SK-N-SH (cell line): ENCODE results near the gene RBSN. TPM values are rescaled to one million over a fixed set of nuclear protein-coding genes. Genes with fewer than 3 reads are reported as not detected.

Experiments used
- CTCF ChIA-PET: fragments of 300-600, 350-600 bp; formaldehyde crosslinking; extraction: SDS; loops from one replicate; lab custom pipeline; 2021; lab: Yijun Ruan, JAX
- POLR2A ChIA-PET: fragments of 350-600 bp; sonication (Branson Sonifier 250); formaldehyde crosslinking; extraction: SDS; loops from one replicate; lab custom pipeline; 2020; ENCODE audit warnings: antibody characterized with exemption, inconsistent platforms; lab: Yijun Ruan, JAX
- DNase-seq: peaks from one replicate; pipeline ENCODE4 v3.0.0; 2012
- H2AFZ ChIP-seq: fragments of 200-600 bp; sonication (generic); 2 replicates; pipeline ENCODE4 v1.8.1; 2016; ENCODE audit warnings: antibody characterized with exemption, mild to moderate bottlenecking, low read depth
- H3F3A ChIP-seq: fragments of 200-600 bp; sonication (generic); replicated peaks from 2 replicates; pipeline ENCODE3; 2016; ENCODE audit warnings: antibody characterized with exemption, mild to moderate bottlenecking; ENCODE audit not compliant: insufficient read depth
- H3K27ac ChIP-seq, 2 experiments: fragments of 200-500 bp in 1 of 2; fragments of 200-600 bp in 1 of 2; sonication (Bioruptor generic) in 1 of 2; sonication (generic), shearing (Covaris generic) in 1 of 2; 2 replicates each; pipeline versions ENCODE4 v1.5.1 to v1.6.1; 2014 to 2016; ENCODE audit warnings: low read depth in 2 of 2, inconsistent platforms in 1 of 2, low read length in 1 of 2, mild to moderate bottlenecking in 1 of 2, mixed read lengths in 1 of 2
- H3K27me3 ChIP-seq: fragments of 200-600 bp; sonication (generic), shearing (Covaris generic); 2 replicates; pipeline ENCODE4 v1.6.1; 2016; ENCODE audit warnings: mixed run types; ENCODE audit not compliant: insufficient read depth
- H3K36me3 ChIP-seq, 2 experiments: fragments of 200-500 bp in 1 of 2; fragments of 200-600 bp in 1 of 2; sonication (Bioruptor generic) in 1 of 2; sonication (generic) in 1 of 2; replicated peaks in 1 of 2; 2 replicates each; pipeline versions ENCODE3 to v1.5.1; 2014 to 2016; ENCODE audit warnings: low read length in 1 of 2, mild to moderate bottlenecking in 1 of 2; ENCODE audit not compliant: insufficient read depth in 2 of 2, control insufficient read depth in 1 of 2
- H3K4me1 ChIP-seq, 2 experiments: fragments of 200-500 bp in 1 of 2; fragments of 200-600 bp in 1 of 2; sonication (Bioruptor generic) in 1 of 2; sonication (generic), shearing (Covaris generic) in 1 of 2; 2 replicates each; pipeline versions ENCODE4 v1.5.1 to v1.6.1; 2014 to 2016; ENCODE audit warnings: low read depth in 1 of 2, low read length in 1 of 2, mixed run types in 1 of 2; ENCODE audit not compliant: insufficient read depth in 2 of 2, control insufficient read depth in 1 of 2
- H3K4me2 ChIP-seq: fragments of 200-600 bp; sonication (generic), shearing (Covaris generic); 2 replicates; pipeline ENCODE4 v1.6.1; 2017; ENCODE audit warnings: mixed run types
- H3K4me3 ChIP-seq, 2 experiments: fragments of 200-500 bp in 1 of 2; fragments of 200-600 bp in 1 of 2; sonication (Bioruptor generic) in 1 of 2; sonication (generic), shearing (Covaris generic) in 1 of 2; 2 replicates each; pipeline versions ENCODE4 v1.5.1 to v1.8.1; 2014 to 2016; ENCODE audit warnings: low read depth in 2 of 2, inconsistent platforms in 1 of 2, low read length in 1 of 2, mild to moderate bottlenecking in 1 of 2, mixed read lengths in 1 of 2, moderate library complexity in 1 of 2
- H3K79me2 ChIP-seq: fragments of 200-600 bp; sonication (generic); 2 replicates; pipeline ENCODE4 v1.8.1; 2017; ENCODE audit warnings: mild to moderate bottlenecking; ENCODE audit not compliant: insufficient read depth
- H3K9ac ChIP-seq: fragments of 200-600 bp; sonication (generic); 2 replicates; pipeline ENCODE4 v1.6.1; 2017; ENCODE audit warnings: mixed run types
- H3K9me2 ChIP-seq: fragments of 200-600 bp; sonication (generic); 2 replicates; pipeline ENCODE4 v1.6.1; 2017; ENCODE audit warnings: mixed run types
- H3K9me3 ChIP-seq: fragments of 200-600 bp; sonication (generic); 2 replicates; pipeline ENCODE4 v1.6.1; 2017; ENCODE audit warnings: mixed run types, mild to moderate bottlenecking, moderate library complexity
- H4K20me1 ChIP-seq: fragments of 200-600 bp; sonication (generic); 2 replicates; pipeline ENCODE4 v1.6.1; 2017; ENCODE audit warnings: mild to moderate bottlenecking, mixed run types; ENCODE audit not compliant: insufficient read depth
- CHD2 ChIP-seq: fragments of 150-350 bp; IDR thresholded peaks from 2 replicates; pipeline ENCODE4 v1.6.1; 2018; ENCODE audit warnings: low read length; ENCODE audit not compliant: partially characterized antibody
- ELF1 ChIP-seq: IDR thresholded peaks from 2 replicates; pipeline ENCODE4 v1.4.0; 2012
- FOXJ3 ChIP-seq: sonication (generic); formaldehyde crosslinking; IDR thresholded peaks from 2 replicates; pipeline ENCODE4 v1.5.1; 2020; ENCODE audit warnings: mild to moderate bottlenecking, missing genetic modification reagents
- FOXM1 ChIP-seq: IDR thresholded peaks from 2 replicates; pipeline ENCODE4 v1.4.0; 2012; ENCODE audit warnings: low read depth, mild to moderate bottlenecking
- GATA2 ChIP-seq: sonication (generic); formaldehyde crosslinking; IDR thresholded peaks from 2 replicates; pipeline ENCODE4 v1.5.0; 2020; ENCODE audit warnings: mild to moderate bottlenecking, missing genetic modification reagents
- MEF2A ChIP-seq: IDR thresholded peaks from 2 replicates; pipeline ENCODE4 v1.4.0; 2012; ENCODE audit warnings: low read depth, borderline replicate concordance
- RXRA ChIP-seq: IDR thresholded peaks from 2 replicates; pipeline ENCODE4 v1.4.0; 2012; ENCODE audit warnings: low read depth, mild to moderate bottlenecking, borderline replicate concordance
- SIN3A ChIP-seq: IDR thresholded peaks from 2 replicates; pipeline ENCODE4 v1.6.1; 2012; ENCODE audit warnings: low read depth, mild to moderate bottlenecking, low read length, moderate library complexity, borderline replicate concordance
- SMC3 ChIP-seq: IDR thresholded peaks from 2 replicates; pipeline ENCODE4 v1.6.1; 2012; ENCODE audit warnings: low read depth, low read length, improper control_type of control experiment
- TAF1 ChIP-seq: IDR thresholded peaks from 2 replicates; pipeline ENCODE4 v1.6.1; 2012; ENCODE audit warnings: low read depth, mild to moderate bottlenecking, low read length, moderate library complexity, borderline replicate concordance
- WGBS: methylation state at CpG from one replicate; pipeline ENCODE4 v1.1.6; 2017; ENCODE audit warnings: low lambda C conversion rate; 5-methylcytosine and 5-hydroxymethylcytosine counted together
- polyA plus RNA-seq, 3 experiments: library from polyadenylated mRNA; depleted of rRNA; stranded (reverse); fragments of >200 nt; gene quantifications; 2 replicates each; pipeline ENCODE4 v1.2.3, GENCODE V29; 2012
- TF ChIP-seq, protein P1 (sequence below): fragments of 150-350 bp; IDR thresholded peaks from 2 replicates; pipeline ENCODE4 v1.6.1; 2016; ENCODE audit warnings: mild to moderate bottlenecking, low read depth, low read length
- TF ChIP-seq, protein P2 (sequence below): IDR thresholded peaks from 2 replicates; pipeline ENCODE4 v1.6.1; 2012; ENCODE audit warnings: mild to moderate bottlenecking, low read depth, low read length, moderate library complexity
- TF ChIP-seq, protein P3 (sequence below): IDR thresholded peaks from 2 replicates; pipeline ENCODE4 v1.4.0; 2012; ENCODE audit warnings: low read depth
- TF ChIP-seq, protein P4 (sequence below): fragments of 200-600 bp; sonication (generic); IDR thresholded peaks from 2 replicates; pipeline ENCODE4 v1.6.1; 2017; ENCODE audit warnings: antibody characterized with exemption, mild to moderate bottlenecking, moderate library complexity
- TF ChIP-seq, protein P5 (sequence below): IDR thresholded peaks from 2 replicates; pipeline ENCODE4 v1.4.0; 2012; ENCODE audit warnings: low read depth, borderline replicate concordance

RBSN gene
- polyA plus RNA-seq, 1 of the 3 experiments (the other 2 are of a cell fraction), result 4.7 TPM

DNA sequence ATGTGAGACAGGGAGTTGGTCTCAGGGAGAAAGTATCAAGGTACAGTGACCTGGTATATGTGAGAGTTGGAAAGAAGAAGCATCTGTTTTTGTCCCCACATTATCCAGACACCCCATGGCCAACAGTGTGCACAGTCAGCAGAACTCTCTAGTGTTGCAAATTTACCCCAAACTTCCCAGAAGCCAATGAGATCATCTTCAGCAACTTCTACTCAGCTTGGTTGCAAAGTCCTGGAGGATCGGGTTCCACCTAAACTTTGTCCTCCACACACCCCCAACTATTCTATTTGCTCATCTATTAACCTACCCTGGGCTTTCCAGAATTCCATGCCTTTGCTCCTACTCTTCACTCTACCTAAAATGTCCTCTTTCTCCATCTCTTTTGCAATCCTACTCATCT is 15.7 kb downstream of the RBSN start:
- DNase-seq, result no peak
- no peaks in the 10 kb centered on the region for H3K4me1 ChIP-seq
- CTCF ChIA-PET, result interaction anchor here (1.5 kb wide), 1 partner anchor 25 kb away, joined by 4 read pairs; no protein-coding TSS in a partner anchor
- no peak overlapping the region for H3K4me2 ChIP-seq
- no peaks in the 10 kb centered on the region for H3K9me3 ChIP-seq
- POLR2A ChIA-PET, result no interaction called here
- H2AFZ ChIP-seq, result no peak overlapping the region
- TF ChIP-seq, protein P1, sequence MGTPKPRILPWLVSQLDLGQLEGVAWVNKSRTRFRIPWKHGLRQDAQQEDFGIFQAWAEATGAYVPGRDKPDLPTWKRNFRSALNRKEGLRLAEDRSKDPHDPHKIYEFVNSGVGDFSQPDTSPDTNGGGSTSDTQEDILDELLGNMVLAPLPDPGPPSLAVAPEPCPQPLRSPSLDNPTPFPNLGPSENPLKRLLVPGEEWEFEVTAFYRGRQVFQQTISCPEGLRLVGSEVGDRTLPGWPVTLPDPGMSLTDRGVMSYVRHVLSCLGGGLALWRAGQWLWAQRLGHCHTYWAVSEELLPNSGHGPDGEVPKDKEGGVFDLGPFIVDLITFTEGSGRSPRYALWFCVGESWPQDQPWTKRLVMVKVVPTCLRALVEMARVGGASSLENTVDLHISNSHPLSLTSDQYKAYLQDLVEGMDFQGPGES, result no peak
- TF ChIP-seq FOXM1 (no peak), FOXJ3 (CRISPR knock-in tag) (no peak), RXRA (no peak), SIN3A (no peak), MEF2A (no peak), TAF1 (no peak), CHD2 (no peak), GATA2 (CRISPR knock-in tag) (no peak), ELF1 (no peak), SMC3 (no peak)
- TF ChIP-seq, protein P2, sequence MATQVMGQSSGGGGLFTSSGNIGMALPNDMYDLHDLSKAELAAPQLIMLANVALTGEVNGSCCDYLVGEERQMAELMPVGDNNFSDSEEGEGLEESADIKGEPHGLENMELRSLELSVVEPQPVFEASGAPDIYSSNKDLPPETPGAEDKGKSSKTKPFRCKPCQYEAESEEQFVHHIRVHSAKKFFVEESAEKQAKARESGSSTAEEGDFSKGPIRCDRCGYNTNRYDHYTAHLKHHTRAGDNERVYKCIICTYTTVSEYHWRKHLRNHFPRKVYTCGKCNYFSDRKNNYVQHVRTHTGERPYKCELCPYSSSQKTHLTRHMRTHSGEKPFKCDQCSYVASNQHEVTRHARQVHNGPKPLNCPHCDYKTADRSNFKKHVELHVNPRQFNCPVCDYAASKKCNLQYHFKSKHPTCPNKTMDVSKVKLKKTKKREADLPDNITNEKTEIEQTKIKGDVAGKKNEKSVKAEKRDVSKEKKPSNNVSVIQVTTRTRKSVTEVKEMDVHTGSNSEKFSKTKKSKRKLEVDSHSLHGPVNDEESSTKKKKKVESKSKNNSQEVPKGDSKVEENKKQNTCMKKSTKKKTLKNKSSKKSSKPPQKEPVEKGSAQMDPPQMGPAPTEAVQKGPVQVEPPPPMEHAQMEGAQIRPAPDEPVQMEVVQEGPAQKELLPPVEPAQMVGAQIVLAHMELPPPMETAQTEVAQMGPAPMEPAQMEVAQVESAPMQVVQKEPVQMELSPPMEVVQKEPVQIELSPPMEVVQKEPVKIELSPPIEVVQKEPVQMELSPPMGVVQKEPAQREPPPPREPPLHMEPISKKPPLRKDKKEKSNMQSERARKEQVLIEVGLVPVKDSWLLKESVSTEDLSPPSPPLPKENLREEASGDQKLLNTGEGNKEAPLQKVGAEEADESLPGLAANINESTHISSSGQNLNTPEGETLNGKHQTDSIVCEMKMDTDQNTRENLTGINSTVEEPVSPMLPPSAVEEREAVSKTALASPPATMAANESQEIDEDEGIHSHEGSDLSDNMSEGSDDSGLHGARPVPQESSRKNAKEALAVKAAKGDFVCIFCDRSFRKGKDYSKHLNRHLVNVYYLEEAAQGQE, result no peak
- TF ChIP-seq, protein P3, sequence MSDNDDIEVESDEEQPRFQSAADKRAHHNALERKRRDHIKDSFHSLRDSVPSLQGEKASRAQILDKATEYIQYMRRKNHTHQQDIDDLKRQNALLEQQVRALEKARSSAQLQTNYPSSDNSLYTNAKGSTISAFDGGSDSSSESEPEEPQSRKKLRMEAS, result no peak
- TF ChIP-seq, protein P4, sequence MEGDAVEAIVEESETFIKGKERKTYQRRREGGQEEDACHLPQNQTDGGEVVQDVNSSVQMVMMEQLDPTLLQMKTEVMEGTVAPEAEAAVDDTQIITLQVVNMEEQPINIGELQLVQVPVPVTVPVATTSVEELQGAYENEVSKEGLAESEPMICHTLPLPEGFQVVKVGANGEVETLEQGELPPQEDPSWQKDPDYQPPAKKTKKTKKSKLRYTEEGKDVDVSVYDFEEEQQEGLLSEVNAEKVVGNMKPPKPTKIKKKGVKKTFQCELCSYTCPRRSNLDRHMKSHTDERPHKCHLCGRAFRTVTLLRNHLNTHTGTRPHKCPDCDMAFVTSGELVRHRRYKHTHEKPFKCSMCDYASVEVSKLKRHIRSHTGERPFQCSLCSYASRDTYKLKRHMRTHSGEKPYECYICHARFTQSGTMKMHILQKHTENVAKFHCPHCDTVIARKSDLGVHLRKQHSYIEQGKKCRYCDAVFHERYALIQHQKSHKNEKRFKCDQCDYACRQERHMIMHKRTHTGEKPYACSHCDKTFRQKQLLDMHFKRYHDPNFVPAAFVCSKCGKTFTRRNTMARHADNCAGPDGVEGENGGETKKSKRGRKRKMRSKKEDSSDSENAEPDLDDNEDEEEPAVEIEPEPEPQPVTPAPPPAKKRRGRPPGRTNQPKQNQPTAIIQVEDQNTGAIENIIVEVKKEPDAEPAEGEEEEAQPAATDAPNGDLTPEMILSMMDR, result no peak
- TF ChIP-seq, protein P5, sequence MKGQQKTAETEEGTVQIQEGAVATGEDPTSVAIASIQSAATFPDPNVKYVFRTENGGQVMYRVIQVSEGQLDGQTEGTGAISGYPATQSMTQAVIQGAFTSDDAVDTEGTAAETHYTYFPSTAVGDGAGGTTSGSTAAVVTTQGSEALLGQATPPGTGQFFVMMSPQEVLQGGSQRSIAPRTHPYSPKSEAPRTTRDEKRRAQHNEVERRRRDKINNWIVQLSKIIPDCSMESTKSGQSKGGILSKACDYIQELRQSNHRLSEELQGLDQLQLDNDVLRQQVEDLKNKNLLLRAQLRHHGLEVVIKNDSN, result no peak
- no peak overlapping the region for H3K9ac ChIP-seq
- no peaks in the 10 kb centered on the region for H3K27me3 ChIP-seq
- peaks cover 66 to 68% of the 10 kb centered on the region in 2 experiments for H3K36me3 ChIP-seq
- no peak overlapping the region for H3K27ac ChIP-seq
- no peak overlapping the region for H3K4me3 ChIP-seq
- no peaks in the 10 kb centered on the region for H3K79me2 ChIP-seq
- WGBS, result 91% methylated on average over 1 of the region's 1 CpG
- no peaks in the 10 kb centered on the region for H3F3A ChIP-seq
- H3K9me2 ChIP-seq, result no peaks in the 10 kb centered on the region
- H4K20me1 ChIP-seq, result no peaks in the 10 kb centered on the region
